ENCODE data around the gene ANKRD11. TPM values are rescaled to one million over a fixed set of nuclear protein-coding genes. Genes with fewer than 3 reads are reported as not detected.

ANKRD11 gene
- total RNA-seq, 1 donor from 2014 or later = 209 TPM

DNA sequence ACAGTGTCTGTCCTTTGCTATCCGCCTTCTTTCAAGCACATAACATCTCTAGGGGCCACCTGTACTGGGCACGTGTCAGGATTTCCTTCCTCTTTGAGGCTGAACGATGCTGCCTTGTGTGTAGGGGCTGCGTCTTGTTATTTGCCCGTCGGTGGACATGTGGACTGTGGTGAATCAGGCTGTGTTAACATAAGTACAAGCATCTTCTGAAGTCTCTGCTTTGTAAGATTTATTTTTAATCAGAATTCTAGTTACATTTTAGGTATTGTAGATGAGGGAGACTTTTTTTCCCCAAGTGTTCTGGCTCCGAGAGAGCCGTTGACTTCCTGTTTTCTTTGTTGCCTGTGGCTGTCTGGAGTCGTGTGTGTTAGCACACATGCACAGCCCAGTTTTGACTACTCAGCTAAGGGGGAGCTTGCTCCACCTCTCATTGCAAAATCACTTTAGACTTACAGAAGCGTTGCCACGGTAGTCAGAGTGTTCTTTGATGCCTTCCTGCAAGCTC lies 43.9 kb upstream of the ANKRD11 start:
- H3K9me3 Mint-ChIP-seq (ENCODE audit: unreplicated experiment) = no peaks in the 10 kb centered on the region
- TF ChIP-seq, protein P1, sequence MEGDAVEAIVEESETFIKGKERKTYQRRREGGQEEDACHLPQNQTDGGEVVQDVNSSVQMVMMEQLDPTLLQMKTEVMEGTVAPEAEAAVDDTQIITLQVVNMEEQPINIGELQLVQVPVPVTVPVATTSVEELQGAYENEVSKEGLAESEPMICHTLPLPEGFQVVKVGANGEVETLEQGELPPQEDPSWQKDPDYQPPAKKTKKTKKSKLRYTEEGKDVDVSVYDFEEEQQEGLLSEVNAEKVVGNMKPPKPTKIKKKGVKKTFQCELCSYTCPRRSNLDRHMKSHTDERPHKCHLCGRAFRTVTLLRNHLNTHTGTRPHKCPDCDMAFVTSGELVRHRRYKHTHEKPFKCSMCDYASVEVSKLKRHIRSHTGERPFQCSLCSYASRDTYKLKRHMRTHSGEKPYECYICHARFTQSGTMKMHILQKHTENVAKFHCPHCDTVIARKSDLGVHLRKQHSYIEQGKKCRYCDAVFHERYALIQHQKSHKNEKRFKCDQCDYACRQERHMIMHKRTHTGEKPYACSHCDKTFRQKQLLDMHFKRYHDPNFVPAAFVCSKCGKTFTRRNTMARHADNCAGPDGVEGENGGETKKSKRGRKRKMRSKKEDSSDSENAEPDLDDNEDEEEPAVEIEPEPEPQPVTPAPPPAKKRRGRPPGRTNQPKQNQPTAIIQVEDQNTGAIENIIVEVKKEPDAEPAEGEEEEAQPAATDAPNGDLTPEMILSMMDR (IDR thresholded peaks at IDR 0.05) = no peak
- no peak for DNase-seq (ENCODE audit: extremely low spot score, unreplicated experiment)
- no peak overlapping the region for H3K27ac Mint-ChIP-seq (ENCODE audit: unreplicated experiment)
- no peaks in the 10 kb centered on the region for H3K27me3 Mint-ChIP-seq (ENCODE audit: unreplicated experiment)
- H3K4me3 Mint-ChIP-seq (ENCODE audit: unreplicated experiment) = no peak overlapping the region
- no peaks in the 10 kb centered on the region for H3K4me1 Mint-ChIP-seq (ENCODE audit: unreplicated experiment)
- H3K36me3 Mint-ChIP-seq (ENCODE audit: unreplicated experiment) = peaks cover 32% of the 10 kb centered on the region

DNA sequence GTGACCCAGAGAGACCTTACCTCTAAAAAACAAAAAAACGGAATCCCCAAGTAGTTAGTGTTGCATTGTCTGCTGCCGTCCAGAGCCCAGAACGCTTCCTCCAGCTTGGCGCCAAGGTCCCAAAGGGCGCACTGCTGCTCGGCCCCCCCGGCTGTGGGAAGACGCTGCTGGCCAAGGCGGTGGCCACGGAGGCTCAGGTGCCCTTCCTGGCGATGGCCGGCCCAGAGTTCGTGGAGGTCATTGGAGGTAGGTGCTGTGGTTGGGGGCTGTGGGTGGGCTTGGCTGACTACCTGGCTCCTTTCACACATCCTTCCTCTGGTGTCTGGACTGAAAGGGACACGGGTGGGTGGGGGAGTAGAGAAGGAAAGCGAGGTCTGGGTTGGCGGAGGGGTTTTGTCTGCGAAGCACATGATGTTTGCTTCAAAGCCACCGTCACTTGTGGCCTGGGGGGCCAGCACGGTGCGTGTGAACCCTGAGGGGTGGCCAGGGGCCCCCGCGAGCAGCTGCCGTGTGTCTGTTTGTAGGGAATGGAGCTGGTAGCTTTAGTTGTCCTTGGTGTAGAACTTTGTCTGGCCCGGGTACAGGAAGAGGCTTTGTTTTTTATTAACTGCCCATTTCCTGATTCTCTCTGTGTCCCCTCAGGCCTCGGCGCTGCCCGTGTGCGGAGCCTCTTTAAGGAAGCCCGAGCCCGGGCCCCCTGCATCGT lies 41.6 kb upstream of the ANKRD11 start:
- Mint-ChIP-seq H3K27ac (ENCODE audit: unreplicated experiment) (no peak overlapping the region), H3K4me3 (ENCODE audit: unreplicated experiment) (no peak overlapping the region), H3K27me3 (ENCODE audit: unreplicated experiment) (no peaks in the 10 kb centered on the region), H3K36me3 (ENCODE audit: unreplicated experiment) (peaks cover 40% of the 10 kb centered on the region), H3K9me3 (ENCODE audit: unreplicated experiment) (no peaks in the 10 kb centered on the region), H3K4me1 (ENCODE audit: unreplicated experiment) (no peaks in the 10 kb centered on the region)
- TF ChIP-seq, protein P1 (IDR thresholded peaks at IDR 0.05) = no peak
- no peak for DNase-seq (ENCODE audit: extremely low spot score, unreplicated experiment)

DNA sequence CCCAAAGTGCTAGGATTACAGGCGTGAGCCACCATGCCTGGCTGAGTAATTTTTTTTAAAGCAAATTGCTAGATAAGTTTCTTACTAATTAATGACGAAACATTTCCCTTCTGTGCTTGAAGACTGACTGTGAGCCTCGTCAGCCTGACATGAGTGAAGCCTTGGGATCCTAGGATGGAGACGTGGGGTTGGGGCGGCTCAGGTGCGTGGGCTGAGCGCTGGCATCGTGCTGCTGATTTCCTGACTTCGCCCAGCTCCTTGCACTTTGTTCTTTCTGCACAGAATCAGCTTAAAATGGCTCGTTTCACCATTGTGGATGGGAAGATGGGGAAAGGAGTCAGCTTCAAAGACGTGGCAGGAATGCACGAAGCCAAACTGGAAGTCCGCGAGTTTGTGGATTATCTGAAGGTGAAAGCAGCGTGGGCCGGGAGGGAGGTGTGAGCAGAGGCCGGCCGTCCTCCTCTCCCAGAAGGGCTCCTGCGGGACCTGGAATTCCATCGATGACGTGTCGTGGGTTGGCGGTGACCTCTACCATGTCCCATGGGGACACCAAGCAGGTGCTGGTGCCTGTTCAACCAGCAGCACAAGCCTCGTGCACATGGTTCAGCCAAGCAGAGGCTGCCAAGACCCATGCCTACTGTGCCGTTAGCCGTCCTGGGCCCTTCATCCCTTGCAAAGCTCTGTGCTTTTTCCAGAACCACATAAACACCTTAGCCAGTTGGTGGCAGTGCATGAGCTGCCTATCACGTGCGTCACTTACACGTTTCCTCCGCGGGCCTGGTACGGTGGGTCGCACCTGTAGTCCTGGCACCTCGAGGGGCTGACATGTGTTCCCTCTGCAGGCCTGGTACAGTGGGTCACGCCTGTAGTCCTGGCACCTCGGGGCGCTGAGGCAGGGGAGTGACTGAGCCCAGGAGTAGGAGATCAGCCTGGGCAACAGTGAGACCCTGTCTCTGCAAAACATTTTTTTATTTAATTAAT lies 40.3 kb upstream of the ANKRD11 start:
- no peak overlapping the region for H3K27ac Mint-ChIP-seq (ENCODE audit: unreplicated experiment)
- no peaks in the 10 kb centered on the region for H3K9me3 Mint-ChIP-seq (ENCODE audit: unreplicated experiment)
- DNase-seq (ENCODE audit: extremely low spot score, unreplicated experiment) = no peak
- no peaks in the 10 kb centered on the region for H3K27me3 Mint-ChIP-seq (ENCODE audit: unreplicated experiment)
- peaks cover 42% of the 10 kb centered on the region for H3K36me3 Mint-ChIP-seq (ENCODE audit: unreplicated experiment)
- no peak overlapping the region for H3K4me3 Mint-ChIP-seq (ENCODE audit: unreplicated experiment)
- no peaks in the 10 kb centered on the region for H3K4me1 Mint-ChIP-seq (ENCODE audit: unreplicated experiment)
- TF ChIP-seq, protein P1 (IDR thresholded peaks at IDR 0.05) = no peak

DNA sequence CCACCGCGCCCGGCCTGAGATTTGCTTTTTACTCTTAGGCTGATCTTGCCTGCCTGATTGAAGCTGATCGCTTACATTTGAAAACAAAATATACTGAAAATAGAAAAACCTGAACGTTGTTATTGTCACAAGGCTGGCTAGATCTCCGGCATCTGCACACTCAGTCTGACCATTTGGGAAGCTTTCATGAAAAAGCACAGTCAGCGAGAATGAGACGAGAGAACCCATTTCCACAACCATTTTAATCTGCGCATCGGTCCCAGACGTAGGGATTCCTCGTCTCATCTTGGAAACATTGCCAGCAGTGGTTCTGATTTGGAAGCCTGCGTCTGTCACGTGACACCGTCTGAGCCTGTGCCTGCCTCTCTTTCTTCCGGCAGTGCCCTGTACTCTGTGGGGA lies 38.7 kb upstream of the ANKRD11 start:
- Mint-ChIP-seq H3K27ac (ENCODE audit: unreplicated experiment) (no peak overlapping the region), H3K4me3 (ENCODE audit: unreplicated experiment) (no peak overlapping the region), H3K4me1 (ENCODE audit: unreplicated experiment) (no peaks in the 10 kb centered on the region), H3K36me3 (ENCODE audit: unreplicated experiment) (peaks cover 41% of the 10 kb centered on the region), H3K27me3 (ENCODE audit: unreplicated experiment) (no peaks in the 10 kb centered on the region), H3K9me3 (ENCODE audit: unreplicated experiment) (no peaks in the 10 kb centered on the region)
- TF ChIP-seq, protein P1 (IDR thresholded peaks at IDR 0.05) = no peak
- DNase-seq (ENCODE audit: extremely low spot score, unreplicated experiment) = no peak

All from osteocyte (in vitro differentiated cells).